ENCODE data around the gene TMOD2. TPM values are rescaled to one million over a fixed set of nuclear protein-coding genes. Genes with fewer than 3 reads are reported as not detected.
A peak's percentile ranks its signal among the peaks of the same experiment; 100 is the strongest.

TMOD2 gene
- total RNA-seq, 2 donors from 2014 or later: 2.4 to 7.2 TPM

DNA sequence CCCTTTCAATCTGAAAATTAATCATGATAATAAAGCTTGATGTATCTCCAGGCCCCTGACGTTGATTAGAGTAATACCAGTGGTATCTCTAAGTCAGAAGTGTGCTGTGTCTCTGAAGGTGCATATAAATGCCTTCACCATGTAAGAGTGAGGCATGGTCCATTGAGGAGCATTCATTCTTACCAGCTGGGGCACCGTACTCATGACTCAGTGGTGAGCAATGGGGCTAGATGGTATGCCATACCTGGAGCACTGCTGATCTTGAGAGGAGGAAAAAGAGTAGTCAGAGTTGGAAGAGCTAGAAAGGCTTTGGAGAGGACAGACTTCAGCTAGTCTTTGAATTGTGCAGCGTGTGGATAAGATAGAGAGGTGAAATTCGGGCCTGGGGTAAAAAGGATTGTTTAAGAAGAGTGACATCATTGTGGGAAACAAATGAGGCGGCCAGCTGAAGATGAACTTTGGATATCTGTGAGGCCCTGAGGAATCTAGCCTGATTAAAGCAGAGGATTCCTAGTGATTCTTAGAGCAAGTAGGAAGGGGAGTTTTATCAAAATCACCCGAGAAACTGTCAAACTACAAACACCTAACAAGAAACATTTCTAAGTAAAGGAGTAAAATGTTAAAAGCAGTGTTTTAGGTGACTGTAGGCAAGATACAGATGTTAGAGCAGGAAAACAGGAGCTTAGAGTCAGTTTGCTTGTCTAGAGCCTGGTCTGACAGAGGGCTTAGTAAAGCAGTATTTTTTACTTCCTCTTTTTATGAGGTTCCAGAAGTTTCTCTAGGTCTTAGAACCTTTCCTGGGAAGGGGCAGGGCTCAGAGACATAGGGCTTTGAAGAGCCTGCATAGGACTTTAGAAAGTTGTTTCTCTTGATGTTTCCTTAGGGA, 91.7 kb downstream of the TMOD2 start:
- Histone ChIP-seq H3K4me1 (peaks cover 8% of the 10 kb centered on the region), H3K36me3 (no peaks in the 10 kb centered on the region), H3K4me3 (no peak overlapping the region), H3K9me3 (no peaks in the 10 kb centered on the region), H3K9ac (ENCODE audit: low read depth in 2 of 2, low read length in 2 of 2) (no peak overlapping the region), H3K27ac (peak overlapping the region; percentile 33), H3K27me3 (no peaks in the 10 kb centered on the region)
- intact Hi-C loops (cut with DNase I): no loop called here
- no peak for DNase-seq
- TF ChIP-seq, protein P1, sequence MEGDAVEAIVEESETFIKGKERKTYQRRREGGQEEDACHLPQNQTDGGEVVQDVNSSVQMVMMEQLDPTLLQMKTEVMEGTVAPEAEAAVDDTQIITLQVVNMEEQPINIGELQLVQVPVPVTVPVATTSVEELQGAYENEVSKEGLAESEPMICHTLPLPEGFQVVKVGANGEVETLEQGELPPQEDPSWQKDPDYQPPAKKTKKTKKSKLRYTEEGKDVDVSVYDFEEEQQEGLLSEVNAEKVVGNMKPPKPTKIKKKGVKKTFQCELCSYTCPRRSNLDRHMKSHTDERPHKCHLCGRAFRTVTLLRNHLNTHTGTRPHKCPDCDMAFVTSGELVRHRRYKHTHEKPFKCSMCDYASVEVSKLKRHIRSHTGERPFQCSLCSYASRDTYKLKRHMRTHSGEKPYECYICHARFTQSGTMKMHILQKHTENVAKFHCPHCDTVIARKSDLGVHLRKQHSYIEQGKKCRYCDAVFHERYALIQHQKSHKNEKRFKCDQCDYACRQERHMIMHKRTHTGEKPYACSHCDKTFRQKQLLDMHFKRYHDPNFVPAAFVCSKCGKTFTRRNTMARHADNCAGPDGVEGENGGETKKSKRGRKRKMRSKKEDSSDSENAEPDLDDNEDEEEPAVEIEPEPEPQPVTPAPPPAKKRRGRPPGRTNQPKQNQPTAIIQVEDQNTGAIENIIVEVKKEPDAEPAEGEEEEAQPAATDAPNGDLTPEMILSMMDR (IDR thresholded peaks at IDR 0.05): no peak

DNA sequence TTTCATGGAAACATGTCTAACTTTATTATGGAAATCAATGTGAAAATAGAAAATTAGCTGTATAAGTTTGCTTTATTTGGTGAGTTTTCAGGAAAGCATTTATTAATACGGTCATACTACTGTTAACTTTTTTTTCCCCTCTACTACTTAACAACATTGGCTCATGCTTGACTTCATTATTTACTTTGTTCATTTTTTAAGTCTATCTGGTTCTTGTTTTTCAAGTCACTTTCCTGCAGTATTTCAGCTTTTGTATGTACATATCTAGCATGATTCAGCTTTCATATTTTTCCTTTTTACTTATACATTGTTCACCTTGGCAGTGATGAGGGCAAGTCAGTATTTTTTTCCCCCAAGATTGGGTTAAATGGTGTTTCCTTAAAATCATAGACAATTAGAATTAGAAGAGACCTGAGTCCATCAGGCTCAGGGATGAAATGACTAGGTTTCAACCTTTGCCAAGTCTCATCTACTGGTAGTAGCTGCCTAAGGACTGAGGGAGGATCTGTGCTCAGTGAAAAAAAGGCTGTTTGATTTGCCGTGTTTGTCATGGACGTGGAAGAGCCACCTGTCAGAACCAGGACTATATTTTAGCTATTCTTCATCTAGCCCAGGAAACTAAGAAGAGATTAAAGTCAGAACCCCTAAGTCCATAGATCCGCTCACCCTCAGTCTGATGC, 93.5 kb downstream of the TMOD2 start:
- intact Hi-C loops (cut with DNase I): no loop called here
- DNase-seq: no peak
- peaks cover 8% of the 10 kb centered on the region for H3K4me1 ChIP-seq
- no peak overlapping the region for H3K27ac ChIP-seq
- H3K27me3 ChIP-seq: no peaks in the 10 kb centered on the region
- H3K9ac ChIP-seq (ENCODE audit: low read depth in 2 of 2, low read length in 2 of 2): peak overlapping the region in 1 of 2 donors; percentile 26
- H3K36me3 ChIP-seq: no peaks in the 10 kb centered on the region
- no peak overlapping the region for H3K4me3 ChIP-seq
- TF ChIP-seq, protein P1 (IDR thresholded peaks at IDR 0.05): no peak
- H3K9me3 ChIP-seq: no peaks in the 10 kb centered on the region

DNA sequence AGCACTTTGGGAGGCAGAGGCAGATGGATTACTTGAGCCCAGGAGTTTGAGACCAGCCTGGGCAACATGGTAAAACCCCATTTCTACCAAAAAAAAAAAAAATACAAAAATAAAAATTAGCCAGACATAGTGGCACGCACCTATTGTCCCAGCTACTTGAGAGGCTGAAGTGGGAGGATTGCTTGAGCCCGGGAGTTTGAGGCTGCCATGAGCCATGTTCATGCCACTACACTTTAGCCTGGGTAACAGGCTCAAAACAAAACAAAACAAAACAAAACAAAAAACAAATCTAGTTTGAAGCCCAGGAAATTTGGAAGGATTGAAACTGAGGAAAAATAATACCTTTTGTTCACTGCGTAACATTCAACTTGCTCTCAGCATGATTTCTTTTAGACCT, 94.7 kb downstream of the TMOD2 start:
- TF ChIP-seq, protein P1 (IDR thresholded peaks at IDR 0.05): no peak
- H3K27ac ChIP-seq: peak overlapping the region; percentile 11
- H3K27me3 ChIP-seq: no peaks in the 10 kb centered on the region
- intact Hi-C loops (cut with DNase I): no loop called here
- no peaks in the 10 kb centered on the region for H3K9me3 ChIP-seq
- no peak overlapping the region for H3K9ac ChIP-seq (ENCODE audit: low read depth in 2 of 2, low read length in 2 of 2)
- H3K36me3 ChIP-seq: no peaks in the 10 kb centered on the region
- H3K4me1 ChIP-seq: peaks cover 8% of the 10 kb centered on the region
- no peak for DNase-seq
- H3K4me3 ChIP-seq: no peak overlapping the region

DNA sequence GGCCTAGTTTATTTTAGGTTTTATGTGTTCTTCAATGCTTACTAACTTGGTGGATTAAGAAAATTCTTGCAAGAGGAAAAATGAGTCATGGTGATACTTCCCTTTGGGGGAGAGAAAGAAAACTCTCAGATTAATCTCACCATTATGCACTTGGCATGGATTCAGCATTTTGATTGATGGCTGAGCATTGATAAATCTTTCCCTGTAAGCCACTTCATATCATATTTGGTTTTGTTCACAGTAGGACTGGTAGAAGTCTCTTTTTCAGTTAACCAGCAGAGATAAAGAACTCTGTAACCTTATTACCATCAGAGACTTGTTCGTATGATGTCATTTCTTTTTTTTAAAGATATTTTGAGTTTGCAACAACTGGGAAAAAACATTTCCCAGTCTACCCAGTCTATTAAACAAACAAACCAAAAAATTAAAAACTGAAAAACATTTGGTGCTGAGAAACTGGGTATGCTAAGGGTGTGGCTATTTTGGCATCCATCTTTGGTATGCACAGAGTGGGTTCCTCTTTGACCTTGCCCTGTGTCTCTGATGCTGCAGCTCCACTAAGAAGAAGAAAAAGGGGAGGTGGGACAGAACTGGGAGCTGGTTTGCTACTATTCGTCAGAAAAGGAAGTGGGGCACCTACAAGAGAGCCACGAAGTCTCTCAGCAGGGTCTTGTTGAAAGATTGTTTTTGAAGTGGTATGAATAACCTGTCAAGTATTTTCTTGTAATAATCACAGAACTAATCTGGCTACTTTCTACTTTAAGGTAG, 95.2 kb downstream of the TMOD2 start:
- H3K4me3 ChIP-seq: no peak overlapping the region
- H3K9me3 ChIP-seq: no peaks in the 10 kb centered on the region
- H3K27ac ChIP-seq: peak overlapping the region; percentile 24
- peaks cover 8% of the 10 kb centered on the region for H3K4me1 ChIP-seq
- intact Hi-C loops (cut with DNase I): no loop called here
- no peak for DNase-seq
- H3K9ac ChIP-seq (ENCODE audit: low read depth in 2 of 2, low read length in 2 of 2): no peak overlapping the region
- H3K27me3 ChIP-seq: no peaks in the 10 kb centered on the region
- TF ChIP-seq, protein P1 (IDR thresholded peaks at IDR 0.05): no peak
- no peaks in the 10 kb centered on the region for H3K36me3 ChIP-seq

DNA sequence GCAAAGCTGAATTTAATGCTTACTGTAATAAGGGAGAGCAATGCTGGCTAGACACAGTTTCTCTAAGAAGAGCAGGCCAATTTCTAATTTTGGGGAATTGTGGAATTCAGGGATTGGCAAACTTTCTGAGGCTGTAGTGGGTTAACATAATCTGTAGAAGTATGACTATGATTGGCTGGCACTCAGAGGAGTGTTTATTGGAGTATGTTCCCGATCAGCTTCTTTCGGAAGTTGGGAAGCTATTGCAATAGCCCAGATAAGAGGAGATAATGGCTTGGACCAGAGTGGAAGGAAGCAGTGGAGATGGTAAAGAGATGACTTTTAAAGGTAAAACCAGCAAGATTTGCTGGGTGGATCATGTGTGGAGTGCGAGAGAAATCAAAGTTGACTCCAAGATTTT, 97.4 kb downstream of the TMOD2 start:
- no peaks in the 10 kb centered on the region for H3K9me3 ChIP-seq
- TF ChIP-seq, protein P1 (IDR thresholded peaks at IDR 0.05): no peak
- no peaks in the 10 kb centered on the region for H3K4me1 ChIP-seq
- no peak overlapping the region for H3K27ac ChIP-seq
- H3K4me3 ChIP-seq: no peak overlapping the region
- intact Hi-C loops (cut with DNase I): no loop called here
- no peaks in the 10 kb centered on the region for H3K27me3 ChIP-seq
- H3K36me3 ChIP-seq: no peaks in the 10 kb centered on the region
- DNase-seq: no peak
- no peak overlapping the region for H3K9ac ChIP-seq (ENCODE audit: low read depth in 2 of 2, low read length in 2 of 2)
